A549 (cell line): Measurements from ENCODE around the gene AEBP1. TPM values are rescaled to one million over a fixed set of nuclear protein-coding genes. Genes with fewer than 3 reads are reported as not detected.

Experiments
- ATAC-seq, 2 experiments: fragments of 200-7000 bp in 1 of 2; fragments of >200 bp in 1 of 2; cut with Nextera tagmentation in 1 of 2; cut with Tn5 transposase in 1 of 2; 3 replicates each; pipeline versions ENCODE4 v1.8.0 to v1.9.1; 2018 to 2020; ENCODE audit warnings: mild to moderate bottlenecking in 1 of 2, moderate library complexity in 1 of 2
- CTCF ChIA-PET: fragments of 300-600 bp; sonication (Branson Sonifier 250); formaldehyde crosslinking; extraction: SDS; loops from one replicate; lab custom pipeline; 2021; ENCODE audit warnings: antibody characterized with exemption, inconsistent platforms; lab: Yijun Ruan, JAX
- POLR2A ChIA-PET: fragments of 350-600 bp; formaldehyde crosslinking; extraction: SDS; loops from one replicate; lab custom pipeline; 2021; ENCODE audit warnings: antibody characterized with exemption, inconsistent platforms; lab: Yijun Ruan, JAX
- DNase-seq, 2 experiments: peaks; one replicate each; pipeline versions ENCODE4 v3.0.0 to v3.0.0-alpha.2; 2011 to 2016; ENCODE audit warnings: low read depth in 1 of 2, low spot score in 1 of 2
- FAIRE-seq: peaks from 2 replicates; lab custom pipeline; 2011; peaks lifted over from hg19 to GRCh38; lab: Jason Lieb, UNC
- H3K27ac ChIP-seq, 2 experiments: fragments of >200 bp; sonication (Bioruptor Twin); formaldehyde crosslinking; 3 replicates each; pipeline ENCODE4 v1.5.1; 2016 to 2017
- H3K4me1 ChIP-seq: fragments of >200 bp; sonication (Bioruptor Twin); formaldehyde crosslinking; 3 replicates; pipeline ENCODE4 v1.6.1; 2016
- H3K4me2 ChIP-seq: fragments of >200 bp; sonication (Bioruptor Twin); formaldehyde crosslinking; 3 replicates; pipeline ENCODE4 v1.6.1; 2016
- H3K4me3 ChIP-seq: fragments of >200 bp; sonication (Bioruptor Twin); formaldehyde crosslinking; 3 replicates; pipeline ENCODE4 v1.5.1; 2016
- H3K9me3 ChIP-seq: fragments of >200 bp; sonication (Bioruptor Twin); formaldehyde crosslinking; 3 replicates; pipeline ENCODE4 v1.6.1; 2016
- BCL3 ChIP-seq: fragments of >200 bp; sonication (Bioruptor Twin); formaldehyde crosslinking; IDR thresholded peaks from 3 replicates; pipeline ENCODE4 v1.6.1; 2016
- CEBPB ChIP-seq, 2 experiments: fragments of >200 bp in 1 of 2; sonication (Bioruptor Twin) in 1 of 2; formaldehyde crosslinking in 1 of 2; IDR thresholded peaks; 2 replicates each; pipeline ENCODE4 v1.6.1; 2012 to 2016
- EHMT2 ChIP-seq: fragments of 200-600 bp; sonication (generic); IDR thresholded peaks from 2 replicates; pipeline ENCODE4 v1.6.1; 2016; ENCODE audit warnings: antibody characterized with exemption, low read depth, mild to moderate bottlenecking, moderate library complexity
- ELK1 ChIP-seq: fragments of 150-350 bp; IDR thresholded peaks from 2 replicates; pipeline ENCODE4 v1.6.1; 2014; ENCODE audit warnings: low read depth, mild to moderate bottlenecking, low read length
- ESRRA ChIP-seq: fragments of 150-350 bp; IDR thresholded peaks from 2 replicates; pipeline ENCODE4 v1.6.1; 2014; ENCODE audit warnings: mild to moderate bottlenecking, low read length, borderline replicate concordance
- GATA3 ChIP-seq: IDR thresholded peaks from 2 replicates; pipeline ENCODE4 v1.6.1; 2012; ENCODE audit warnings: borderline replicate concordance
- HOXA7 ChIP-seq: fragments of 250-450 bp; sonication (Bioruptor Pico); IDR thresholded peaks from 2 replicates; pipeline ENCODE4 v1.5.0; 2020; ENCODE audit warnings: mild to moderate bottlenecking, moderate library complexity
- MAFK ChIP-seq: fragments of 450-650 bp; IDR thresholded peaks from 2 replicates; pipeline ENCODE4 v1.6.1; 2014; ENCODE audit not compliant: partially characterized antibody
- MAX ChIP-seq: IDR thresholded peaks from 2 replicates; pipeline ENCODE4 v1.6.1; 2012
- NFE2L2 ChIP-seq: fragments of 150-350 bp; conservative IDR thresholded peaks from 2 replicates; pipeline ENCODE4 v1.6.1; 2014; ENCODE audit warnings: low read length
- NPAS2 ChIP-seq: fragments of 250-450 bp; sonication (Bioruptor Pico); IDR thresholded peaks from 2 replicates; pipeline ENCODE4 v1.8.0; 2022; ENCODE audit warnings: mild to moderate bottlenecking, moderate library complexity, borderline replicate concordance
- PBX3 ChIP-seq: IDR thresholded peaks from 2 replicates; pipeline ENCODE4 v1.6.1; 2012
- POLR2A ChIP-seq: IDR thresholded peaks from 2 replicates; pipeline ENCODE4 v1.6.1; 2012; ENCODE audit warnings: mild to moderate bottlenecking, low read length
- RCOR1 ChIP-seq: fragments of 150-350 bp; IDR thresholded peaks from 2 replicates; pipeline ENCODE4 v1.6.1; 2014; ENCODE audit warnings: antibody characterized with exemption, low read length, low read depth
- SREBF2 ChIP-seq: fragments of 450-650 bp; IDR thresholded peaks from 2 replicates; pipeline ENCODE4 v1.6.1; 2014; ENCODE audit warnings: mild to moderate bottlenecking, moderate library complexity
- TFCP2L1 ChIP-seq: fragments of 250-450 bp; sonication (Bioruptor Pico); IDR thresholded peaks from 2 replicates; pipeline ENCODE4 v1.5.0; 2021; ENCODE audit warnings: mild to moderate bottlenecking
- ZFP36 ChIP-seq: fragments of 450-650 bp; IDR thresholded peaks from 2 replicates; pipeline ENCODE4 v1.6.1; 2014; ENCODE audit warnings: borderline replicate concordance; ENCODE audit not compliant: partially characterized antibody
- WGBS: methylation state at CpG from one replicate; pipeline ENCODE4 v1.1.6; 2017; ENCODE audit errors: missing lambda C conversion rate; 5-methylcytosine and 5-hydroxymethylcytosine counted together
- polyA plus RNA-seq, 4 experiments: library from polyadenylated mRNA; depleted of rRNA in 3 of 4; stranded (reverse); fragments of >200 nt; fragmentation: RNase III in 1 of 4; extraction: RNeasy Plus Mini Kit Qiagen cat#74134 plus additional on column Dnase treatment in 1 of 4; gene quantifications; 2 replicates in 3 of 4; 3 replicates in 1 of 4; pipeline ENCODE4 v1.2.3, GENCODE V29; 2011 to 2017

AEBP1 gene
- polyA plus RNA-seq, 2 of the 4 experiments (the other 2 are of a cell fraction), result not detected

GRCh38 chr7:44106311-44107065, 2.3 kb downstream of the AEBP1 start:
- Histone ChIP-seq H3K4me3 (no peak overlapping the region), H3K9me3 (no peaks in the 10 kb centered on the region), H3K27ac (no peak overlapping the region), H3K4me1 (peaks cover 8% of the 10 kb centered on the region; the same call in 1 of the 3 replicates), H3K4me2 (no peak overlapping the region)
- FAIRE-seq, result no peak
- TF ChIP-seq ZFP36 (no peak), ESRRA (no peak), MAX (no peak), SREBF2 (no peak), GATA3 (no peak), EHMT2 (no peak), ELK1 (no peak), TFCP2L1 (CRISPR knock-in tag) (no peak), HOXA7 (no peak), NFE2L2 (no peak), CEBPB (IDR thresholded peaks at IDR 0.05) (no peak), NPAS2 (no peak), MAFK (no peak), PBX3 (no peak), BCL3 (no peak), POLR2A (no peak), RCOR1 (no peak)
- no peak for ATAC-seq
- CTCF ChIA-PET, result interaction anchor here (0.7 to 1.1 kb wide), 2 partner anchors 9 to 10 kb away, joined by 3 read pairs; no protein-coding TSS in a partner anchor
- WGBS, result 61% methylated on average over 10 of the region's 10 CpGs
- POLR2A ChIA-PET, result no interaction called here
- no peak for DNase-seq

- no peak for TF ChIP-seq RCOR1
- TF ChIP-seq SREBF2, result no peak
- no peak for TF ChIP-seq CEBPB (IDR thresholded peaks at IDR 0.05)
- TF ChIP-seq PBX3, result no peak
- ChIA-PET POLR2A (no interaction called here), CTCF (interaction anchor here (0.7 to 1.1 kb wide), 2 partner anchors 9 to 10 kb away, joined by 3 read pairs; no protein-coding TSS in a partner anchor)
- FAIRE-seq (no peak), DNase-seq (no peak), ATAC-seq (no peak)
- Histone ChIP-seq H3K4me1 (peaks cover 8% of the 10 kb centered on the region; the same call in 1 of the 3 replicates), H3K4me3 (no peak overlapping the region), H3K9me3 (no peaks in the 10 kb centered on the region), H3K4me2 (no peak overlapping the region), H3K27ac (no peak overlapping the region)
- 79% methylated on average over 11 of the region's 18 CpGs for WGBS
Measured at GRCh38 chr7:44107116-44107960, 3.2 kb downstream of the AEBP1 start.
